H1 (cell line): ENCODE measurements around the gene MROH2B. TPM values are rescaled to one million over a fixed set of nuclear protein-coding genes. Genes with fewer than 3 reads are reported as not detected.

Source experiments
- CTCF ChIA-PET: fragments of 300-600 bp; sonication (Branson Sonifier 250); formaldehyde crosslinking; loops from one replicate; lab custom pipeline; 2021; ENCODE audit not compliant: partially characterized antibody; lab: Charles Lee
- POLR2A ChIA-PET: fragments of 300-600 bp; sonication (Branson Sonifier 250); formaldehyde crosslinking; loops from one replicate; lab custom pipeline; 2021; ENCODE audit warnings: inconsistent platforms; ENCODE audit not compliant: partially characterized antibody; lab: Charles Lee
- DNase-seq, 2 experiments: peaks; one replicate each; pipeline versions ENCODE4 v3.0.0 to v3.0.0-alpha.2; 2010 to 2022; ENCODE audit warnings: low spot score in 2 of 2, low read depth in 1 of 2, mixed read lengths in 1 of 2
- FAIRE-seq: peaks from 2 replicates; lab custom pipeline; 2011; peaks lifted over from hg19 to GRCh38; lab: Jason Lieb, UNC
- H2AFZ ChIP-seq: 2 replicates; pipeline ENCODE4 v1.8.1; 2012; ENCODE audit warnings: low read length, inconsistent platforms
- H2AK5ac ChIP-seq: 2 replicates; pipeline ENCODE4 v1.6.1; 2013; ENCODE audit warnings: low read depth, low read length
- H2BK120ac ChIP-seq: replicated peaks from 2 replicates; pipeline ENCODE3; 2013; ENCODE audit warnings: low read depth, low read length, inconsistent platforms
- H2BK12ac ChIP-seq: 2 replicates; pipeline ENCODE4 v1.6.1; 2013; ENCODE audit warnings: low read depth, low read length
- H2BK15ac ChIP-seq: 2 replicates; pipeline ENCODE4 v1.6.1; 2013; ENCODE audit warnings: low read length
- H2BK20ac ChIP-seq: 2 replicates; pipeline ENCODE4 v1.6.1; 2013; ENCODE audit warnings: low read length
- H2BK5ac ChIP-seq: 2 replicates; pipeline ENCODE4 v1.6.1; 2013; ENCODE audit warnings: low read depth, low read length
- H3K14ac ChIP-seq: 2 replicates; pipeline ENCODE4 v1.6.1; 2013; ENCODE audit warnings: inconsistent platforms; ENCODE audit not compliant: insufficient read length
- H3K18ac ChIP-seq: 2 replicates; pipeline ENCODE4 v1.6.1; 2013; ENCODE audit warnings: low read length; ENCODE audit errors: extremely low read depth
- H3K23ac ChIP-seq: 2 replicates; pipeline ENCODE4 v1.6.1; 2013; ENCODE audit warnings: inconsistent platforms; ENCODE audit not compliant: insufficient read length
- H3K23me2 ChIP-seq: 2 replicates; pipeline ENCODE4 v1.6.1; 2013; ENCODE audit warnings: low read depth, low read length
- H3K27ac ChIP-seq: 2 replicates; pipeline ENCODE4 v1.6.1; 2011; ENCODE audit warnings: low read depth, low read length, inconsistent platforms
- H3K27me3 ChIP-seq, 4 experiments: replicated peaks in 1 of 4; 1 replicate in 1 of 4; 2 replicates in 3 of 4; pipeline versions ENCODE4 v1.6.1 to v1.8.1; 2011 to 2013; ENCODE audit warnings: low read length in 3 of 4, mild to moderate bottlenecking in 3 of 4, inconsistent platforms in 2 of 4, mixed read lengths in 2 of 4, moderate library complexity in 1 of 4; ENCODE audit not compliant: control insufficient read depth in 3 of 4, insufficient read depth in 3 of 4; ENCODE audit errors: extremely low read depth in 1 of 4
- H3K36me3 ChIP-seq, 4 experiments: 2 replicates each; pipeline versions ENCODE4 v1.6.1 to v1.8.1; 2011 to 2013; ENCODE audit warnings: mild to moderate bottlenecking in 4 of 4, low read length in 3 of 4, moderate library complexity in 2 of 4, control low read depth in 1 of 4, inconsistent platforms in 1 of 4; ENCODE audit not compliant: insufficient read depth in 4 of 4, control insufficient read depth in 2 of 4
- H3K4ac ChIP-seq: replicated peaks from 2 replicates; pipeline ENCODE3; 2013; ENCODE audit warnings: low read length, low read depth, mixed read lengths, inconsistent platforms; ENCODE audit not compliant: insufficient read length
- H3K4me1 ChIP-seq, 4 experiments: replicated peaks in 1 of 4; 1 replicate in 1 of 4; 2 replicates in 3 of 4; pipeline versions ENCODE4 v1.6.1 to v1.8.1; 2011 to 2013; ENCODE audit warnings: low read length in 3 of 4, inconsistent platforms in 2 of 4, mixed read lengths in 1 of 4; ENCODE audit not compliant: insufficient read depth in 4 of 4, control insufficient read depth in 3 of 4
- H3K4me2 ChIP-seq, 2 experiments: 2 replicates each; pipeline versions ENCODE4 v1.6.1 to v1.8.1; 2011 to 2013; ENCODE audit warnings: low read depth in 2 of 2, low read length in 2 of 2, control low read depth in 1 of 2, inconsistent platforms in 1 of 2, mild to moderate bottlenecking in 1 of 2; ENCODE audit not compliant: insufficient read depth in 1 of 2
- H3K4me3 ChIP-seq, 4 experiments: fragments of 200-600, 300-600 bp in 1 of 4; sonication (generic), shearing (Covaris generic), sonication (Bioruptor Twin) in 1 of 4; 2 replicates each; pipeline versions ENCODE4 v1.5.1 to v1.8.1; 2011 to 2016; ENCODE audit warnings: low read length in 4 of 4, low read depth in 3 of 4, control low read depth in 2 of 4, inconsistent platforms in 2 of 4, mild to moderate bottlenecking in 2 of 4, mixed read lengths in 1 of 4, moderate library complexity in 1 of 4; ENCODE audit not compliant: insufficient read depth in 2 of 4; ENCODE audit errors: extremely low read depth in 1 of 4
- H3K56ac ChIP-seq: replicated peaks from 2 replicates; pipeline ENCODE3; 2013; ENCODE audit warnings: low read depth, mild to moderate bottlenecking, mixed read lengths, low read length, inconsistent platforms; ENCODE audit not compliant: insufficient read length
- H3K79me1 ChIP-seq: 2 replicates; pipeline ENCODE4 v1.6.1; 2013; ENCODE audit warnings: low read depth, low read length, control low read depth
- H3K79me2 ChIP-seq, 2 experiments: 2 replicates each; pipeline versions ENCODE4 v1.6.1 to v1.8.1; 2012 to 2013; ENCODE audit warnings: low read length in 2 of 2, mild to moderate bottlenecking in 2 of 2, inconsistent platforms in 1 of 2; ENCODE audit not compliant: insufficient read depth in 2 of 2, control insufficient read depth in 1 of 2
- H3K9ac ChIP-seq, 4 experiments: replicated peaks in 1 of 4; 1 replicate in 1 of 4; 2 replicates in 3 of 4; pipeline versions ENCODE4 v1.6.1 to v1.8.1; 2011 to 2013; ENCODE audit warnings: low read depth in 3 of 4, low read length in 3 of 4, control low read depth in 2 of 4, mild to moderate bottlenecking in 2 of 4, moderate library complexity in 2 of 4, inconsistent platforms in 1 of 4; ENCODE audit errors: extremely low read depth in 1 of 4
- H3K9me3 ChIP-seq, 2 experiments: 2 replicates each; pipeline versions ENCODE4 v1.6.1 to v1.8.1; 2012 to 2013; ENCODE audit warnings: mild to moderate bottlenecking in 2 of 2, moderate library complexity in 2 of 2, control low read depth in 1 of 2, inconsistent platforms in 1 of 2, low read depth in 1 of 2, low read length in 1 of 2, mixed read lengths in 1 of 2; ENCODE audit not compliant: insufficient read depth in 2 of 2
- H4K20me1 ChIP-seq, 2 experiments: replicated peaks in 1 of 2; 2 replicates each; pipeline versions ENCODE3 to v1.8.1; 2011 to 2013; ENCODE audit warnings: inconsistent platforms in 2 of 2, low read length in 2 of 2, mild to moderate bottlenecking in 1 of 2; ENCODE audit not compliant: insufficient read depth in 2 of 2, control insufficient read depth in 1 of 2
- H4K5ac ChIP-seq: 2 replicates; pipeline ENCODE4 v1.6.1; 2013; ENCODE audit warnings: low read length, low read depth, mixed read lengths, inconsistent platforms; ENCODE audit not compliant: insufficient read length
- H4K8ac ChIP-seq: 2 replicates; pipeline ENCODE4 v1.8.0; 2013; ENCODE audit warnings: mild to moderate bottlenecking, moderate library complexity, low read length, inconsistent platforms; ENCODE audit not compliant: insufficient read depth; ENCODE audit errors: extremely low read depth
- H4K91ac ChIP-seq: replicated peaks from 2 replicates; pipeline ENCODE3; 2013; ENCODE audit warnings: low read length, mixed read lengths, inconsistent platforms; ENCODE audit not compliant: insufficient read length
- BACH1 ChIP-seq: IDR thresholded peaks from 2 replicates; pipeline ENCODE4 v1.6.1; 2012; ENCODE audit warnings: low read length, improper control_type of control experiment
- CBX8 ChIP-seq: fragments of 300-800, 300-1000 bp; sonication (generic); IDR thresholded peaks from 2 replicates; pipeline ENCODE4 v1.7.1; 2016; ENCODE audit warnings: low read depth, low read length, borderline replicate concordance
- FOSL1 ChIP-seq: IDR thresholded peaks from 2 replicates; pipeline ENCODE4 v1.6.1; 2011; ENCODE audit warnings: mild to moderate bottlenecking, low read depth, low read length, moderate library complexity; ENCODE audit not compliant: insufficient read depth
- KDM5A ChIP-seq: fragments of 200-600 bp; IDR thresholded peaks from 2 replicates; pipeline ENCODE4 v1.7.1; 2012; ENCODE audit warnings: mild to moderate bottlenecking, low read length, inconsistent platforms, mixed read lengths
- MAFK ChIP-seq: IDR thresholded peaks from 2 replicates; pipeline ENCODE4 v1.6.1; 2012; ENCODE audit warnings: low read depth, mild to moderate bottlenecking, improper control_type of control experiment, low read length
- POLR2A ChIP-seq, 2 experiments: IDR thresholded peaks; 1 replicate in 1 of 2; 2 replicates in 1 of 2; pipeline ENCODE4 v1.6.1; 2011; ENCODE audit warnings: low read depth in 2 of 2, low read length in 2 of 2, mild to moderate bottlenecking in 2 of 2; ENCODE audit errors: control extremely low read depth in 1 of 2
- SRF ChIP-seq: IDR thresholded peaks from 2 replicates; pipeline ENCODE4 v1.6.1; 2011; ENCODE audit warnings: mild to moderate bottlenecking, low read depth, low read length, moderate library complexity
- WGBS, 2 experiments: shearing (Covaris generic) in 1 of 2; methylation state at CpG; one replicate each; pipeline versions ENCODE4 v1.1.6 to v1.1.7; 2013 to 2015; ENCODE audit warnings: low lambda C conversion rate in 2 of 2, mixed read lengths in 2 of 2, inconsistent platforms in 1 of 2, low coverage in 1 of 2, missing lambda C conversion rate in 1 of 2; ENCODE audit not compliant: insufficient replicate concordance in 2 of 2, insufficient coverage in 1 of 2, insufficient read length in 1 of 2; ENCODE audit errors: extremely low coverage in 1 of 2, missing lambda C conversion rate in 1 of 2; 5-methylcytosine and 5-hydroxymethylcytosine counted together
- polyA plus RNA-seq, 7 experiments: library from polyadenylated mRNA; depleted of rRNA in 3 of 7; stranded (reverse) in 5 of 7; unstranded in 2 of 7; fragments of >200 nt in 5 of 7; fragments of 200-250 nt in 2 of 7; gene quantifications; 1 replicate in 5 of 7; 2 replicates in 1 of 7; 4 replicates in 1 of 7; pipeline versions ENCODE4 v1.2.1 to v1.2.3, GENCODE V29; 2011 to 2013; ENCODE audit warnings: missing spikeins in 2 of 7, mixed read lengths in 2 of 7
- total RNA-seq: library from RNA; stranded (reverse); fragmentation: NEBNext Ultra II Directional; extraction: Animal tissue kit (Norgen Biotek cat#: 25700); gene quantifications from 2 replicates; pipeline ENCODE4 v1.2.1, GENCODE V29; 2021

MROH2B gene
- total and polyA plus RNA-seq, 2 of the 8 experiments (the other 6 are each of a cell fraction or from before 2014, with no cell fraction given) = not detected

GRCh38 chr5:40981420-40981819, 89.7 kb downstream of the MROH2B start:
- TF ChIP-seq POLR2A (IDR thresholded peaks at IDR 0.05; ENCODE audit: control extremely low read depth in 1 of 2, low read depth in 2 of 2, low read length in 2 of 2) = no peak
- no peak for TF ChIP-seq MAFK
- TF ChIP-seq FOSL1 = no peak
- no peak for TF ChIP-seq BACH1
- no peak for TF ChIP-seq KDM5A
- no peak for TF ChIP-seq CBX8
- no peak for TF ChIP-seq SRF
- H2AK5ac ChIP-seq = no peak overlapping the region
- no peak overlapping the region for H3K56ac ChIP-seq
- no peak overlapping the region for H3K27ac ChIP-seq
- 0 out of 2 replicates have a peak overlapping the region, but pooled peaks have one; percentile 30 for H2AFZ ChIP-seq
- H2BK15ac ChIP-seq = no peak overlapping the region
- no peak overlapping the region for H4K8ac ChIP-seq
- H3K79me1 ChIP-seq = no peaks in the 10 kb centered on the region
- no peak for DNase-seq
- no peaks in the 10 kb centered on the region for H3K9me3 ChIP-seq
- no peak overlapping the region for H3K4me2 ChIP-seq
- no peak overlapping the region for H3K9ac ChIP-seq
- H2BK5ac ChIP-seq = no peak overlapping the region
- no peaks in the 10 kb centered on the region for H3K4me1 ChIP-seq
- no peaks in the 10 kb centered on the region for H3K23me2 ChIP-seq
- ChIA-PET CTCF (no interaction called here), POLR2A (no interaction called here)
- H3K79me2 ChIP-seq = no peaks in the 10 kb centered on the region
- no peak overlapping the region for H4K91ac ChIP-seq
- no peaks in the 10 kb centered on the region for H3K27me3 ChIP-seq
- no peak overlapping the region for H3K4me3 ChIP-seq
- no peak overlapping the region for H3K18ac ChIP-seq
- H3K36me3 ChIP-seq = no peaks in the 10 kb centered on the region
- no peak overlapping the region for H3K4ac ChIP-seq
- no peak overlapping the region for H2BK120ac ChIP-seq
- no peak overlapping the region for H2BK12ac ChIP-seq
- FAIRE-seq = no peak
- no peak overlapping the region for H3K23ac ChIP-seq
- H4K20me1 ChIP-seq = no peaks in the 10 kb centered on the region
- no peak overlapping the region for H3K14ac ChIP-seq
- WGBS, 2 experiments = 95% methylated on average over 8 of the region's 9 CpGs; no CpG with 5 or more reads in 1 of the 2 experiments
- no peak overlapping the region for H2BK20ac ChIP-seq
- no peak overlapping the region for H4K5ac ChIP-seq
